A549 (cell line): ENCODE measurements around the gene INSL3. TPM values are rescaled to one million over a fixed set of nuclear protein-coding genes. Genes with fewer than 3 reads are reported as not detected.
A peak's percentile ranks its signal among the peaks of the same experiment; 100 is the strongest.

Experiments used
- ATAC-seq, 2 experiments: fragments of 200-7000 bp in 1 of 2; fragments of >200 bp in 1 of 2; cut with Nextera tagmentation in 1 of 2; cut with Tn5 transposase in 1 of 2; 3 replicates each; pipeline versions ENCODE4 v1.8.0 to v1.9.1; 2018 to 2020; ENCODE audit warnings: mild to moderate bottlenecking in 1 of 2, moderate library complexity in 1 of 2
- CTCF ChIA-PET: fragments of 300-600 bp; sonication (Branson Sonifier 250); formaldehyde crosslinking; extraction: SDS; loops from one replicate; lab custom pipeline; 2021; ENCODE audit warnings: antibody characterized with exemption, inconsistent platforms; lab: Yijun Ruan, JAX
- POLR2A ChIA-PET: fragments of 350-600 bp; formaldehyde crosslinking; extraction: SDS; loops from one replicate; lab custom pipeline; 2021; ENCODE audit warnings: antibody characterized with exemption, inconsistent platforms; lab: Yijun Ruan, JAX
- DNase-seq, 2 experiments: peaks; one replicate each; pipeline versions ENCODE4 v3.0.0 to v3.0.0-alpha.2; 2011 to 2016; ENCODE audit warnings: low read depth in 1 of 2, low spot score in 1 of 2
- FAIRE-seq: peaks from 2 replicates; lab custom pipeline; 2011; peaks lifted over from hg19 to GRCh38; lab: Jason Lieb, UNC
- H3K27ac ChIP-seq, 2 experiments: fragments of >200 bp; sonication (Bioruptor Twin); formaldehyde crosslinking; 3 replicates each; pipeline ENCODE4 v1.5.1; 2016 to 2017
- H3K4me1 ChIP-seq: fragments of >200 bp; sonication (Bioruptor Twin); formaldehyde crosslinking; 3 replicates; pipeline ENCODE4 v1.6.1; 2016
- H3K4me2 ChIP-seq: fragments of >200 bp; sonication (Bioruptor Twin); formaldehyde crosslinking; 3 replicates; pipeline ENCODE4 v1.6.1; 2016
- H3K4me3 ChIP-seq: fragments of >200 bp; sonication (Bioruptor Twin); formaldehyde crosslinking; 3 replicates; pipeline ENCODE4 v1.5.1; 2016
- H3K9me3 ChIP-seq: fragments of >200 bp; sonication (Bioruptor Twin); formaldehyde crosslinking; 3 replicates; pipeline ENCODE4 v1.6.1; 2016
- BHLHE40 ChIP-seq: IDR thresholded peaks from 2 replicates; pipeline ENCODE4 v1.6.1; 2012; ENCODE audit warnings: low read depth, low read length, inconsistent platforms
- CBX8 ChIP-seq: fragments of 200-600 bp; sonication (generic); IDR thresholded peaks from 2 replicates; pipeline ENCODE4 v1.6.1; 2016
- CHD4 ChIP-seq: fragments of 200-600 bp; sonication (generic); IDR thresholded peaks from 2 replicates; pipeline ENCODE4 v1.6.1; 2016; ENCODE audit warnings: antibody characterized with exemption, mild to moderate bottlenecking, borderline replicate concordance
- FOSB ChIP-seq: fragments of 250-450 bp; sonication (Bioruptor Pico); IDR thresholded peaks from 2 replicates; pipeline ENCODE4 v1.5.0; 2020; ENCODE audit warnings: mild to moderate bottlenecking, moderate library complexity
- HEYL ChIP-seq: fragments of 250-450 bp; sonication (Bioruptor Pico); IDR thresholded peaks from 2 replicates; pipeline ENCODE4 v1.8.0; 2021; ENCODE audit warnings: mild to moderate bottlenecking, moderate library complexity
- HOXB5 ChIP-seq: fragments of 250-450 bp; sonication (Bioruptor Pico); IDR thresholded peaks from 2 replicates; pipeline ENCODE4 v1.5.0; 2020; ENCODE audit warnings: mild to moderate bottlenecking, moderate library complexity
- MAFK ChIP-seq: fragments of 450-650 bp; IDR thresholded peaks from 2 replicates; pipeline ENCODE4 v1.6.1; 2014; ENCODE audit not compliant: partially characterized antibody
- MAX ChIP-seq: IDR thresholded peaks from 2 replicates; pipeline ENCODE4 v1.6.1; 2012
- MYC ChIP-seq: IDR thresholded peaks from 2 replicates; pipeline ENCODE4 v1.6.1; 2012; ENCODE audit warnings: mild to moderate bottlenecking, inconsistent platforms, low read length, improper control_type of control experiment, borderline replicate concordance
- NR3C1 ChIP-seq: fragments of >200 bp; sonication (Bioruptor Twin); formaldehyde crosslinking; IDR thresholded peaks from 3 replicates; pipeline ENCODE4 v1.6.1; 2017
- PBX3 ChIP-seq: IDR thresholded peaks from 2 replicates; pipeline ENCODE4 v1.6.1; 2012
- RAD21 ChIP-seq, 2 experiments: fragments of >200 bp in 1 of 2; sonication (Bioruptor Twin) in 1 of 2; formaldehyde crosslinking in 1 of 2; IDR thresholded peaks in 1 of 2; conservative IDR thresholded peaks in 1 of 2; 2 replicates in 1 of 2; 3 replicates in 1 of 2; pipeline ENCODE4 v1.6.1; 2012 to 2018; ENCODE audit warnings: inconsistent platforms in 1 of 2
- RFX5 ChIP-seq: fragments of 450-650 bp; IDR thresholded peaks from 2 replicates; pipeline ENCODE4 v1.7.1; 2014; ENCODE audit warnings: antibody characterized with exemption, mild to moderate bottlenecking, moderate library complexity
- RNF2 ChIP-seq: fragments of 200-600 bp; sonication (generic); IDR thresholded peaks from 2 replicates; pipeline ENCODE4 v1.6.1; 2016; ENCODE audit warnings: low read depth, mild to moderate bottlenecking, antibody characterized with exemption, moderate library complexity, borderline replicate concordance
- SREBF2 ChIP-seq: fragments of 450-650 bp; IDR thresholded peaks from 2 replicates; pipeline ENCODE4 v1.6.1; 2014; ENCODE audit warnings: mild to moderate bottlenecking, moderate library complexity
- TFCP2L1 ChIP-seq: fragments of 250-450 bp; sonication (Bioruptor Pico); IDR thresholded peaks from 2 replicates; pipeline ENCODE4 v1.5.0; 2021; ENCODE audit warnings: mild to moderate bottlenecking
- TP53 ChIP-seq: fragments of 250-450 bp; sonication (Bioruptor Pico); IDR thresholded peaks from 2 replicates; pipeline ENCODE4 v1.5.0; 2021; ENCODE audit warnings: mild to moderate bottlenecking, moderate library complexity
- USF2 ChIP-seq: fragments of 450-650 bp; IDR thresholded peaks from 2 replicates; pipeline ENCODE4 v1.6.1; 2014; ENCODE audit warnings: antibody characterized with exemption
- ZC3H11A ChIP-seq: fragments of 450-650 bp; IDR thresholded peaks from 2 replicates; pipeline ENCODE4 v1.6.1; 2014; ENCODE audit warnings: antibody characterized with exemption, mild to moderate bottlenecking
- WGBS: methylation state at CpG from one replicate; pipeline ENCODE4 v1.1.6; 2017; ENCODE audit errors: missing lambda C conversion rate; 5-methylcytosine and 5-hydroxymethylcytosine counted together
- polyA plus RNA-seq, 4 experiments: library from polyadenylated mRNA; depleted of rRNA in 3 of 4; stranded (reverse); fragments of >200 nt; fragmentation: RNase III in 1 of 4; extraction: RNeasy Plus Mini Kit Qiagen cat#74134 plus additional on column Dnase treatment in 1 of 4; gene quantifications; 2 replicates in 3 of 4; 3 replicates in 1 of 4; pipeline ENCODE4 v1.2.3, GENCODE V29; 2011 to 2017
- TF ChIP-seq, protein P1 (sequence below): fragments of 250-450 bp; sonication (Bioruptor Pico); IDR thresholded peaks from 2 replicates; pipeline ENCODE4 v1.5.0; 2020; ENCODE audit warnings: low read depth, mild to moderate bottlenecking, moderate library complexity
- TF ChIP-seq, protein P2 (sequence below): fragments of 150-350 bp; IDR thresholded peaks from 2 replicates; pipeline ENCODE4 v1.6.1; 2014; ENCODE audit warnings: low read depth, mild to moderate bottlenecking, low read length

The INSL3 gene
- polyA plus RNA-seq, 2 of the 4 experiments (the other 2 are of a cell fraction) = 0.25 to 0.27 TPM

DNA sequence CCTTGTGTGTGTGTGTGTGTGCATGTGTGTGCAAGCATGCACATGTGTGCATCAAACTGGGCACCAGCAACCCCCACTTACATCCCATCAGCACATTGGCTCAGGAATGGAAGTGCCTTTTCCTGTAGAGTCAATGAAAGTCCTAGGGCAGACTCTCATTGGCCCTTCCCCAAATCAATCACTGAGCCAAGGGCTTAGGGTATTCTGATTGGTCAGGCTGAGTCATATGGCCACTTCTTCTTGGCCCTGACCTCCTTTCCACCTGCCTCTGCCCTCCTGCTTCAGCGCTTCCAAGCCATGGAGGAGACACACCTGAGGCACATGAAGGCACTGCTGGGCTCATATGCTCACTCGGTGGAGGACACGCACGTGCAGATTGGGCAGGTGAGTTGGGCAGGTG, 49.1 kb downstream of the INSL3 start:
- H3K4me1 ChIP-seq = peaks cover 6% of the 10 kb centered on the region
- no peak overlapping the region for H3K4me2 ChIP-seq
- H3K4me3 ChIP-seq = no peak overlapping the region
- ATAC-seq = peak in 1 of 2 experiments; percentile 45; a peak in 1 of 6 replicates
- H3K9me3 ChIP-seq = no peaks in the 10 kb centered on the region
- POLR2A ChIA-PET = no interaction called here
- no peak for FAIRE-seq
- DNase-seq = peak in 1 of 2 experiments; percentile 69
- no peak overlapping the region for H3K27ac ChIP-seq
- WGBS = 100% methylated on average over 4 of the region's 4 CpGs
- TF ChIP-seq RFX5 (no peak), USF2 (peak; percentile 47), MYC (no peak), ZC3H11A (no peak), TP53 (CRISPR knock-in tag) (no peak), BHLHE40 (no peak), FOSB (CRISPR knock-in tag) (no peak)
- CTCF ChIA-PET = interaction anchor here (0.6 kb wide), 1 partner anchor 208 kb away, joined by 3 read pairs; no protein-coding TSS in a partner anchor

GRCh38 chr19:17770613-17771012, 50.7 kb downstream of the INSL3 start:
- ATAC-seq (no peak), DNase-seq (no peak), FAIRE-seq (no peak)
- TF ChIP-seq PBX3 (no peak), MAFK (no peak), FOSB (CRISPR knock-in tag) (no peak), TFCP2L1 (CRISPR knock-in tag) (no peak), ZC3H11A (no peak), MAX (no peak), HOXB5 (CRISPR knock-in tag) (no peak), SREBF2 (no peak), HEYL (CRISPR knock-in tag) (no peak), USF2 (no peak), CBX8 (no peak), RAD21 (conservative IDR thresholded peaks at IDR 0.05 in 1 of 2, IDR thresholded peaks at IDR 0.05 in 1 of 2) (no peak), CHD4 (no peak), NR3C1 (no peak), RNF2 (no peak)
- TF ChIP-seq, protein P1, sequence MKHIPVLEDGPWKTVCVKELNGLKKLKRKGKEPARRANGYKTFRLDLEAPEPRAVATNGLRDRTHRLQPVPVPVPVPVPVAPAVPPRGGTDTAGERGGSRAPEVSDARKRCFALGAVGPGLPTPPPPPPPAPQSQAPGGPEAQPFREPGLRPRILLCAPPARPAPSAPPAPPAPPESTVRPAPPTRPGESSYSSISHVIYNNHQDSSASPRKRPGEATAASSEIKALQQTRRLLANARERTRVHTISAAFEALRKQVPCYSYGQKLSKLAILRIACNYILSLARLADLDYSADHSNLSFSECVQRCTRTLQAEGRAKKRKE = no peak
- TF ChIP-seq, protein P2, sequence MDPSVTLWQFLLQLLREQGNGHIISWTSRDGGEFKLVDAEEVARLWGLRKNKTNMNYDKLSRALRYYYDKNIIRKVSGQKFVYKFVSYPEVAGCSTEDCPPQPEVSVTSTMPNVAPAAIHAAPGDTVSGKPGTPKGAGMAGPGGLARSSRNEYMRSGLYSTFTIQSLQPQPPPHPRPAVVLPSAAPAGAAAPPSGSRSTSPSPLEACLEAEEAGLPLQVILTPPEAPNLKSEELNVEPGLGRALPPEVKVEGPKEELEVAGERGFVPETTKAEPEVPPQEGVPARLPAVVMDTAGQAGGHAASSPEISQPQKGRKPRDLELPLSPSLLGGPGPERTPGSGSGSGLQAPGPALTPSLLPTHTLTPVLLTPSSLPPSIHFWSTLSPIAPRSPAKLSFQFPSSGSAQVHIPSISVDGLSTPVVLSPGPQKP = no peak
- Histone ChIP-seq H3K9me3 (no peaks in the 10 kb centered on the region), H3K4me2 (no peak overlapping the region), H3K27ac (no peak overlapping the region), H3K4me3 (no peak overlapping the region), H3K4me1 (peaks cover 17% of the 10 kb centered on the region)
- ChIA-PET CTCF (no interaction called here), POLR2A (no interaction called here)
- WGBS = 89% methylated on average over 10 of the region's 13 CpGs
